GM12878 (cell line): ENCODE data around the gene TTLL8. TPM values are rescaled to one million over a fixed set of nuclear protein-coding genes. Genes with fewer than 3 reads are reported as not detected.

ENCODE experiments used
- ATAC-seq: fragments of 200-7000 bp; cut with Tn5 transposase; 3 replicates; pipeline ENCODE4 v1.9.1; 2020; ENCODE audit warnings: mild to moderate bottlenecking, moderate library complexity
- BruUV-seq: library from RNA; stranded (reverse); fragments of 400-500 nt; replicated peaks from 2 replicates; lab custom pipeline; 2021; lab: Mats Ljungman, UMichigan
- CTCF ChIA-PET: fragments of 300-600 bp; sonication (Branson Sonifier 250); formaldehyde crosslinking; extraction: SDS; loops from one replicate; lab custom pipeline; 2021; ENCODE audit warnings: inconsistent platforms; lab: Yijun Ruan, JAX
- POLR2A ChIA-PET: fragments of 350-600 bp; formaldehyde crosslinking; extraction: SDS; loops from one replicate; lab custom pipeline; 2021; ENCODE audit warnings: inconsistent platforms; lab: Charles Lee
- RAD21 ChIA-PET: fragments of 300-600 bp; sonication (Branson Sonifier 250); formaldehyde crosslinking; loops from one replicate; lab custom pipeline; 2023; ENCODE audit warnings: antibody characterized with exemption; ENCODE audit not compliant: unreplicated experiment; lab: Charles Lee
- SMC1A ChIA-PET: fragments of 300-600 bp; sonication (Branson Sonifier 250); formaldehyde crosslinking; loops from one replicate; lab custom pipeline; 2023; ENCODE audit not compliant: unreplicated experiment, uncharacterized antibody; lab: Charles Lee
- DNase-seq: peaks from one replicate; pipeline ENCODE4 v3.0.0-alpha.2; 2011; ENCODE audit warnings: low read depth, low spot score
- FAIRE-seq: peaks from 3 replicates; lab custom pipeline; 2011; peaks lifted over from hg19 to GRCh38; lab: Jason Lieb, UNC
- H2AFZ ChIP-seq: 2 replicates; pipeline ENCODE4 v1.6.0; 2011; ENCODE audit warnings: low read depth, low read length, control low read depth; ENCODE audit not compliant: control insufficient read depth
- H3K27ac ChIP-seq: 2 replicates; pipeline ENCODE4 v1.5.1; 2011; ENCODE audit warnings: control low read depth; ENCODE audit not compliant: control insufficient read depth, insufficient read depth
- H3K27me3 ChIP-seq, 2 experiments: replicated peaks in 1 of 2; 2 replicates each; pipeline versions ENCODE4 v1.6.0 to v1.6.1; 2011; ENCODE audit warnings: low read length in 1 of 2; ENCODE audit not compliant: control insufficient read depth in 2 of 2, insufficient read depth in 2 of 2
- H3K36me3 ChIP-seq, 2 experiments: 2 replicates each; pipeline ENCODE4 v1.5.1; 2011; ENCODE audit warnings: low read length in 1 of 2; ENCODE audit not compliant: control insufficient read depth in 2 of 2, insufficient read depth in 2 of 2
- H3K4me1 ChIP-seq: 2 replicates; pipeline ENCODE4 v1.6.1; 2011; ENCODE audit warnings: mild to moderate bottlenecking, low read length, moderate library complexity, mixed read lengths; ENCODE audit not compliant: control insufficient read depth, insufficient read depth
- H3K4me2 ChIP-seq: 2 replicates; pipeline ENCODE4 v1.6.0; 2011; ENCODE audit warnings: control low read depth; ENCODE audit not compliant: control insufficient read depth, insufficient read depth
- H3K4me3 ChIP-seq: fragments of 200-600 bp; sonication (generic); 2 replicates; pipeline ENCODE4 v1.5.1; 2016
- H3K79me2 ChIP-seq: 2 replicates; pipeline ENCODE4 v1.6.0; 2011; ENCODE audit warnings: low read length; ENCODE audit not compliant: control insufficient read depth, insufficient read depth
- H3K9ac ChIP-seq: 2 replicates; pipeline ENCODE4 v1.8.0; 2011; ENCODE audit warnings: low read length, control low read depth, mixed read lengths; ENCODE audit not compliant: control insufficient read depth, insufficient read depth
- H3K9me3 ChIP-seq: replicated peaks from 3 replicates; pipeline ENCODE4 v1.5.1; 2011; ENCODE audit warnings: mild to moderate bottlenecking, low read length; ENCODE audit not compliant: control insufficient read depth, insufficient read depth
- H4K20me1 ChIP-seq: 2 replicates; pipeline ENCODE4 v1.6.0; 2011; ENCODE audit not compliant: control insufficient read depth, insufficient read depth
- BRCA1 ChIP-seq: IDR thresholded peaks from 2 replicates; pipeline ENCODE4 v1.6.1; 2011; ENCODE audit warnings: low read depth, low read length, improper control_type of control experiment
- CREM ChIP-seq: IDR thresholded peaks from 2 replicates; pipeline ENCODE4 v1.6.1; 2014; ENCODE audit warnings: antibody characterized with exemption, low read depth
- DPF2 ChIP-seq: fragments of 450-650 bp; IDR thresholded peaks from 2 replicates; pipeline ENCODE4 v1.6.1; 2017; ENCODE audit warnings: mild to moderate bottlenecking
- EGR1 ChIP-seq, 2 experiments: IDR thresholded peaks; 1 replicate in 1 of 2; 2 replicates in 1 of 2; pipeline ENCODE4 v1.6.1; 2011 to 2012; ENCODE audit warnings: low read depth in 2 of 2, low read length in 2 of 2, borderline replicate concordance in 1 of 2, mild to moderate bottlenecking in 1 of 2, moderate library complexity in 1 of 2
- GATAD2B ChIP-seq: fragments of 450-650 bp; conservative IDR thresholded peaks from 2 replicates; pipeline ENCODE4 v1.6.1; 2017; ENCODE audit warnings: low read depth, mild to moderate bottlenecking, moderate library complexity
- IKZF1 ChIP-seq: fragments of 450-650 bp; conservative IDR thresholded peaks from 2 replicates; pipeline ENCODE4 v1.6.1; 2017; ENCODE audit warnings: antibody characterized with exemption, mild to moderate bottlenecking
- MTA2 ChIP-seq: fragments of 450-650 bp; IDR thresholded peaks from 2 replicates; pipeline ENCODE4 v1.6.1; 2016; ENCODE audit warnings: low read depth, mild to moderate bottlenecking, moderate library complexity
- POU2F2 ChIP-seq: IDR thresholded peaks from 3 replicates; pipeline ENCODE4 v1.6.1; 2011; ENCODE audit warnings: low read depth, mild to moderate bottlenecking, low read length, borderline replicate concordance
- RCOR1 ChIP-seq: conservative IDR thresholded peaks from 2 replicates; pipeline ENCODE4 v1.6.1; 2012; ENCODE audit warnings: low read depth, low read length, improper control_type of control experiment
- RELA ChIP-seq: fragments of 450-650 bp; IDR thresholded peaks from 2 replicates; pipeline ENCODE4 v1.8.0; 2014; ENCODE audit warnings: borderline replicate concordance; ENCODE audit not compliant: partially characterized antibody
- RFX5 ChIP-seq: IDR thresholded peaks from 2 replicates; pipeline ENCODE4 v1.6.1; 2011; ENCODE audit warnings: low read depth, low read length, improper control_type of control experiment
- TBL1XR1 ChIP-seq: IDR thresholded peaks from 2 replicates; pipeline ENCODE4 v1.6.1; 2012; ENCODE audit warnings: low read depth, low read length, improper control_type of control experiment
- ZBED1 ChIP-seq: IDR thresholded peaks from 2 replicates; pipeline ENCODE4 v1.6.1; 2016; ENCODE audit warnings: borderline replicate concordance
- ZNF217 ChIP-seq: fragments of 450-650 bp; IDR thresholded peaks from 2 replicates; pipeline ENCODE4 v1.6.1; 2017; ENCODE audit warnings: antibody characterized with exemption, mild to moderate bottlenecking
- ZNF274 ChIP-seq: IDR thresholded peaks from one replicate; pipeline ENCODE4 v1.8.0; 2011; ENCODE audit not compliant: insufficient read length, insufficient read depth
- WGBS: methylation state at CpG from one replicate; pipeline ENCODE4 v1.1.6; 2016; ENCODE audit warnings: low lambda C conversion rate; ENCODE audit not compliant: insufficient replicate concordance, insufficient coverage; ENCODE audit errors: missing lambda C conversion rate; 5-methylcytosine and 5-hydroxymethylcytosine counted together
- in situ Hi-C: fragments of 300-500 bp; cut with MboI; formaldehyde crosslinking; loops from 9 replicates; pipeline ENCODE4 v1.14.3; 2018; ENCODE audit warnings: mixed read lengths
- intact Hi-C: fragments of 100-400 bp; cut with micrococcal nuclease; formaldehyde crosslinking; loops from one replicate; pipeline ENCODE4 v1.14.2; 2022; ENCODE audit not compliant: unreplicated experiment
- polyA plus RNA-seq, 11 experiments: library from polyadenylated mRNA; depleted of rRNA in 4 of 11; unstranded in 6 of 11; stranded (reverse) in 5 of 11; fragments of >200 nt; fragmentation: Nextera tagmentation in 4 of 11; fragmentation: Illumina TruSeq in 1 of 11; extraction: Ambion mirVana in 4 of 11; extraction: Trizol in 1 of 11; gene quantifications; 1 replicate in 1 of 11; 2 replicates in 10 of 11; pipeline versions ENCODE4 v1.2.1 to v1.2.3, GENCODE V29; 2011 to 2016; ENCODE audit warnings: inconsistent platforms in 2 of 11, missing spikeins in 2 of 11, low read depth in 1 of 11
- total RNA-seq, 4 experiments: library from RNA; depleted of rRNA in 3 of 4; stranded (reverse); fragments of >200 nt in 3 of 4; fragmentation: Illumina TruSeq in 1 of 4; extraction: Trizol in 1 of 4; gene quantifications; 2 replicates each; pipeline versions ENCODE4 v1.2.1 to v1.2.3, GENCODE V29; 2013 to 2021
- TF ChIP-seq, protein P1 (sequence below): IDR thresholded peaks from 2 replicates; pipeline ENCODE4 v1.6.1; 2012; ENCODE audit warnings: improper control_type of control experiment, low read depth, low read length; ENCODE audit not compliant: insufficient replicate concordance
- TF ChIP-seq, protein P2 (sequence below): fragments of 150-350 bp; IDR thresholded peaks from 2 replicates; pipeline ENCODE4 v1.6.1; 2016; ENCODE audit warnings: low read depth, low read length
- TF ChIP-seq, protein P3 (sequence below): IDR thresholded peaks from 2 replicates; pipeline ENCODE4 v1.6.1; 2011; ENCODE audit warnings: borderline replicate concordance, low read depth, mild to moderate bottlenecking, moderate library complexity, mixed read lengths, low read length; ENCODE audit not compliant: insufficient read depth; ENCODE audit errors: extremely low read length

Gene TTLL8
- total and polyA plus RNA-seq, 10 of the 15 experiments (the other 5 are each of a cell fraction or from before 2014, with no cell fraction given): not detected

DNA sequence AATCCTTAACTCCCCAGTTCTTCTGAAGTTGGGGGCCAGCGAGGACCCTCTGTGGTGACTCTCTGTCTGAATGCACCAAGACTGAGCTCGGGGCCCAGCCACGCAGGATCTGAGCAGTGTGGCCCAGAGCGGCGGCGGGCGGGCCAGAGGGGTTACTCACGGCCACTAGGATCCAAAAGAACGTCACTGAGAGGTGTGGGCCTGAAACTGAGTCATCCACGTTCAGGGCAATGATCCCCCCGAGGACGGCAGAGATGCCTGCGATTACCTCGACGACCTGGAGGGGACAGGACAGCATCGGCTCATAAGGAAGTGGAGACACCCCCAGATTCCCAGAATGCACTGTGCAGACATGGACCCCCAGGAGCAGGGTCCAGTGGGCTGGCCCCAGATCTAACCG, 16.0 kb upstream of the TTLL8 start:
- no peaks in the 10 kb centered on the region for H4K20me1 ChIP-seq
- H3K4me2 ChIP-seq: no peak overlapping the region
- H2AFZ ChIP-seq: no peak overlapping the region
- DNase-seq: no peak
- ChIA-PET CTCF (no interaction called here), POLR2A (no interaction called here), SMC1A (no interaction called here), RAD21 (no interaction called here)
- ATAC-seq: no peak
- H3K79me2 ChIP-seq: no peaks in the 10 kb centered on the region
- FAIRE-seq: no peak
- H3K27me3 ChIP-seq: no peaks in the 10 kb centered on the region; a peak in 2 of 4 replicates
- H3K9ac ChIP-seq: no peak overlapping the region
- no peaks in the 10 kb centered on the region for H3K4me1 ChIP-seq
- 39% methylated on average over 17 of the region's 17 CpGs for WGBS
- intact Hi-C loops (no loop called here), in situ Hi-C loops (no loop called here)
- no peaks in the 10 kb centered on the region for H3K36me3 ChIP-seq
- H3K27ac ChIP-seq: no peak overlapping the region
- no peak overlapping the region for H3K4me3 ChIP-seq
- no TSS peak for BruUV-seq
- no peaks in the 10 kb centered on the region for H3K9me3 ChIP-seq
- TF ChIP-seq, protein P1, sequence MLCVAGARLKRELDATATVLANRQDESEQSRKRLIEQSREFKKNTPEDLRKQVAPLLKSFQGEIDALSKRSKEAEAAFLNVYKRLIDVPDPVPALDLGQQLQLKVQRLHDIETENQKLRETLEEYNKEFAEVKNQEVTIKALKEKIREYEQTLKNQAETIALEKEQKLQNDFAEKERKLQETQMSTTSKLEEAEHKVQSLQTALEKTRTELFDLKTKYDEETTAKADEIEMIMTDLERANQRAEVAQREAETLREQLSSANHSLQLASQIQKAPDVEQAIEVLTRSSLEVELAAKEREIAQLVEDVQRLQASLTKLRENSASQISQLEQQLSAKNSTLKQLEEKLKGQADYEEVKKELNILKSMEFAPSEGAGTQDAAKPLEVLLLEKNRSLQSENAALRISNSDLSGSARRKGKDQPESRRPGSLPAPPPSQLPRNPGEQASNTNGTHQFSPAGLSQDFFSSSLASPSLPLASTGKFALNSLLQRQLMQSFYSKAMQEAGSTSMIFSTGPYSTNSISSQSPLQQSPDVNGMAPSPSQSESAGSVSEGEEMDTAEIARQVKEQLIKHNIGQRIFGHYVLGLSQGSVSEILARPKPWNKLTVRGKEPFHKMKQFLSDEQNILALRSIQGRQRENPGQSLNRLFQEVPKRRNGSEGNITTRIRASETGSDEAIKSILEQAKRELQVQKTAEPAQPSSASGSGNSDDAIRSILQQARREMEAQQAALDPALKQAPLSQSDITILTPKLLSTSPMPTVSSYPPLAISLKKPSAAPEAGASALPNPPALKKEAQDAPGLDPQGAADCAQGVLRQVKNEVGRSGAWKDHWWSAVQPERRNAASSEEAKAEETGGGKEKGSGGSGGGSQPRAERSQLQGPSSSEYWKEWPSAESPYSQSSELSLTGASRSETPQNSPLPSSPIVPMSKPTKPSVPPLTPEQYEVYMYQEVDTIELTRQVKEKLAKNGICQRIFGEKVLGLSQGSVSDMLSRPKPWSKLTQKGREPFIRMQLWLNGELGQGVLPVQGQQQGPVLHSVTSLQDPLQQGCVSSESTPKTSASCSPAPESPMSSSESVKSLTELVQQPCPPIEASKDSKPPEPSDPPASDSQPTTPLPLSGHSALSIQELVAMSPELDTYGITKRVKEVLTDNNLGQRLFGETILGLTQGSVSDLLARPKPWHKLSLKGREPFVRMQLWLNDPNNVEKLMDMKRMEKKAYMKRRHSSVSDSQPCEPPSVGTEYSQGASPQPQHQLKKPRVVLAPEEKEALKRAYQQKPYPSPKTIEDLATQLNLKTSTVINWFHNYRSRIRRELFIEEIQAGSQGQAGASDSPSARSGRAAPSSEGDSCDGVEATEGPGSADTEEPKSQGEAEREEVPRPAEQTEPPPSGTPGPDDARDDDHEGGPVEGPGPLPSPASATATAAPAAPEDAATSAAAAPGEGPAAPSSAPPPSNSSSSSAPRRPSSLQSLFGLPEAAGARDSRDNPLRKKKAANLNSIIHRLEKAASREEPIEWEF: no peak
- TF ChIP-seq RCOR1 (no peak), ZNF217 (no peak), GATAD2B (no peak), CREM (no peak), DPF2 (no peak), MTA2 (no peak), ZBED1 (no peak), TBL1XR1 (no peak), POU2F2 (no peak), RFX5 (no peak), IKZF1 (no peak), ZNF274 (no peak), BRCA1 (no peak), RELA (no peak), EGR1 (IDR thresholded peaks at IDR 0.05; ENCODE audit: borderline replicate concordance in 1 of 2, low read depth in 2 of 2, low read length in 2 of 2) (no peak)
- TF ChIP-seq, protein P2, sequence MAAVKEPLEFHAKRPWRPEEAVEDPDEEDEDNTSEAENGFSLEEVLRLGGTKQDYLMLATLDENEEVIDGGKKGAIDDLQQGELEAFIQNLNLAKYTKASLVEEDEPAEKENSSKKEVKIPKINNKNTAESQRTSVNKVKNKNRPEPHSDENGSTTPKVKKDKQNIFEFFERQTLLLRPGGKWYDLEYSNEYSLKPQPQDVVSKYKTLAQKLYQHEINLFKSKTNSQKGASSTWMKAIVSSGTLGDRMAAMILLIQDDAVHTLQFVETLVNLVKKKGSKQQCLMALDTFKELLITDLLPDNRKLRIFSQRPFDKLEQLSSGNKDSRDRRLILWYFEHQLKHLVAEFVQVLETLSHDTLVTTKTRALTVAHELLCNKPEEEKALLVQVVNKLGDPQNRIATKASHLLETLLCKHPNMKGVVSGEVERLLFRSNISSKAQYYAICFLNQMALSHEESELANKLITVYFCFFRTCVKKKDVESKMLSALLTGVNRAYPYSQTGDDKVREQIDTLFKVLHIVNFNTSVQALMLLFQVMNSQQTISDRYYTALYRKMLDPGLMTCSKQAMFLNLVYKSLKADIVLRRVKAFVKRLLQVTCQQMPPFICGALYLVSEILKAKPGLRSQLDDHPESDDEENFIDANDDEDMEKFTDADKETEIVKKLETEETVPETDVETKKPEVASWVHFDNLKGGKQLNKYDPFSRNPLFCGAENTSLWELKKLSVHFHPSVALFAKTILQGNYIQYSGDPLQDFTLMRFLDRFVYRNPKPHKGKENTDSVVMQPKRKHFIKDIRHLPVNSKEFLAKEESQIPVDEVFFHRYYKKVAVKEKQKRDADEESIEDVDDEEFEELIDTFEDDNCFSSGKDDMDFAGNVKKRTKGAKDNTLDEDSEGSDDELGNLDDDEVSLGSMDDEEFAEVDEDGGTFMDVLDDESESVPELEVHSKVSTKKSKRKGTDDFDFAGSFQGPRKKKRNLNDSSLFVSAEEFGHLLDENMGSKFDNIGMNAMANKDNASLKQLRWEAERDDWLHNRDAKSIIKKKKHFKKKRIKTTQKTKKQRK: no peak
- TF ChIP-seq, protein P3, sequence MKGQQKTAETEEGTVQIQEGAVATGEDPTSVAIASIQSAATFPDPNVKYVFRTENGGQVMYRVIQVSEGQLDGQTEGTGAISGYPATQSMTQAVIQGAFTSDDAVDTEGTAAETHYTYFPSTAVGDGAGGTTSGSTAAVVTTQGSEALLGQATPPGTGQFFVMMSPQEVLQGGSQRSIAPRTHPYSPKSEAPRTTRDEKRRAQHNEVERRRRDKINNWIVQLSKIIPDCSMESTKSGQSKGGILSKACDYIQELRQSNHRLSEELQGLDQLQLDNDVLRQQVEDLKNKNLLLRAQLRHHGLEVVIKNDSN: no peak
